Measurements from ENCODE around the gene TSHZ2. TPM values are rescaled to one million over a fixed set of nuclear protein-coding genes. Genes with fewer than 3 reads are reported as not detected.

Gene TSHZ2
- total RNA-seq, 4 donors from 2014 or later, result 4.0 to 57.8 (median 10.3) TPM

DNA sequence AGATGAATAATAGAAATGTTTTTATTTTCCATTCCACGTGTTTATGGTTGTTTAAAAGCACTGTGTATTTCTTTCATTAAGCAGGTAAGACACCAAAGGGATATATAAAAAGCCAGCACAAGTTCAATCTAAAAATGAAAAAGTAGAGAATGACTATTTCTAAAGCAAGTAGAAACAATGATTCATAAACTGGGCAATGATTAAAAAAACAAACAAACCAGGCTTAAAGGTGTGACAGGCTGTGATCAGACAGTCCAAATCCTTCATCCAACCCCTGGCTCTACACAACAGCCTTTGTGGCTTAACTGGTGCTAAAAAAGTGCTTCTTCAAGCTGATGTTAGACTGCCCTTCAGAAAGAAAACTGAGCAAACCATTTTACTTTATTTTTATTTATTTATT is 45.7 kb upstream of the TSHZ2 start:
- H3K9me3 ChIP-seq, result no peaks in the 10 kb centered on the region
- H3K27me3 ChIP-seq, result no peaks in the 10 kb centered on the region
- H3K27ac ChIP-seq, result no peak overlapping the region
- TF ChIP-seq, protein P1, sequence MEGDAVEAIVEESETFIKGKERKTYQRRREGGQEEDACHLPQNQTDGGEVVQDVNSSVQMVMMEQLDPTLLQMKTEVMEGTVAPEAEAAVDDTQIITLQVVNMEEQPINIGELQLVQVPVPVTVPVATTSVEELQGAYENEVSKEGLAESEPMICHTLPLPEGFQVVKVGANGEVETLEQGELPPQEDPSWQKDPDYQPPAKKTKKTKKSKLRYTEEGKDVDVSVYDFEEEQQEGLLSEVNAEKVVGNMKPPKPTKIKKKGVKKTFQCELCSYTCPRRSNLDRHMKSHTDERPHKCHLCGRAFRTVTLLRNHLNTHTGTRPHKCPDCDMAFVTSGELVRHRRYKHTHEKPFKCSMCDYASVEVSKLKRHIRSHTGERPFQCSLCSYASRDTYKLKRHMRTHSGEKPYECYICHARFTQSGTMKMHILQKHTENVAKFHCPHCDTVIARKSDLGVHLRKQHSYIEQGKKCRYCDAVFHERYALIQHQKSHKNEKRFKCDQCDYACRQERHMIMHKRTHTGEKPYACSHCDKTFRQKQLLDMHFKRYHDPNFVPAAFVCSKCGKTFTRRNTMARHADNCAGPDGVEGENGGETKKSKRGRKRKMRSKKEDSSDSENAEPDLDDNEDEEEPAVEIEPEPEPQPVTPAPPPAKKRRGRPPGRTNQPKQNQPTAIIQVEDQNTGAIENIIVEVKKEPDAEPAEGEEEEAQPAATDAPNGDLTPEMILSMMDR (IDR thresholded peaks at IDR 0.05), result no peak
- TF ChIP-seq POLR2A (IDR thresholded peaks at IDR 0.05), result no peak
- H3K4me1 ChIP-seq, result no peaks in the 10 kb centered on the region
- H3K36me3 ChIP-seq, result no peaks in the 10 kb centered on the region
- DNase-seq, result no peak
- no peak overlapping the region for H3K4me3 ChIP-seq

DNA sequence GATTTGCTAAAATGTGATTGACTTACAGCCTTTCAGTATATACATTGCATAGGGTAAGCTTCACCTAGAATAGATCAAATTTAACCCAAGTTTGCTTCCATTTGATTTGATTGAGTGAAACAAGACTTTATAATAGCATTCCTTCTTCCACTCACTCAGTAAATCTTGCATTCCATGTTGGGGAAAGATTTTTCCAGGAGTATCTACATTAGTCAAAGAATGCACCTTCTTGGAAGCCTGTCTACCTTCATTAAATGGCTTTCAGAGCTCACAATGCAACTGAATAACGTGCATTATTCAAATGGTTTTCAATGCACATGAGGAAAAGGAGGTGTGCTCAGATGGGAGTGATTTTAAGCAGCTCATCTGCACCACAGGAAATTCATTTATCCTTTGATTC is 38.3 kb upstream of the TSHZ2 start:
- DNase-seq, result no peak
- Histone ChIP-seq H3K9me3 (no peaks in the 10 kb centered on the region), H3K27ac (no peak overlapping the region), H3K36me3 (no peaks in the 10 kb centered on the region), H3K4me1 (no peaks in the 10 kb centered on the region), H3K4me3 (no peak overlapping the region), H3K27me3 (no peaks in the 10 kb centered on the region)
- TF ChIP-seq, protein P1 (IDR thresholded peaks at IDR 0.05), result no peak
- TF ChIP-seq POLR2A (IDR thresholded peaks at IDR 0.05), result no peak

DNA sequence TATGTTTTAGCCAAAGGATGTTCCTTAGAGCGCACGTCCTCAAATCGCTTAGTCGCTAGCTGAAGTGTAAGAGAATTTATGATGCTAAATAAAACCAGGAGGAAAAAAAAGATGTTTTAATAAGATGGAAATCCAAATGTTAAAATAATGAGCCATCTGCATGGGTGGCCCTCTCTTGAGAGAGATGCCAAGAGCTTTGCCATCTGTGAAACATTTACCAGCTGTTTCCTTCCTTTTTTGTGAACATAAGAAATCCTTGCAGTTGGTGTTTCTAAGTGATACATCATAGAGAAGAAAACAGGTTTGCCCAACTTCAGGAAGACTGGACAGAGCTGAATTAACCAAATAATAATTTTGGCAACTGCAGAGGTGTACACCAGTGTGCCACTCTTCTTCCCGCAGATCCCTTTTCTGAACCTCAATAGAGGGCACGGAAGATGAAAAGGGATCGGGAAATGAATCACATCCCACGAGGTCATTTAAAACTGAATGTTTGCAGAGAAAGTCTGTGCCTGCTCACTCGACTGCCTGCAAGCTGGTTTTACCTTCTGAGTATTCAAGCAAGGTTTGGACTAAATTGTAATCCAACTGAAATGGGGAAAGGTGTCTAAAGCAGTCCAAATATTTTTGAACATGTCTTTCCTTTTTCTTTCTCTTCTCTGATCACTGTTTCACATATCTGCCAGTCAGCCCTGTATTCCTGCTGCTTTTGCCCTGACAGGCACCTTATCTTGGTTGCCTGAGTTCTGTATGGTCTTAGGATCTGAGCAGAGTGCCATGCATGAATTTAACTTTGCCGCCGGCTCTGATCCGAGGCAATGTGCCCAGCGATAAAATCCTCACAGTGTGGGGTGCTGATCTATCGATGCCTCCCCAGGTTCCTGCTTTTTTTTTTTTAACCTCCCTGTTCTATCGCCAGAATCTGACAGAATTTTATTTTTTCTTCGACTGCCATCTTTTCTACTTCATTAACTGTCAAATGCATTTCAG is 35.5 kb upstream of the TSHZ2 start:
- Histone ChIP-seq H3K4me1 (no peaks in the 10 kb centered on the region), H3K36me3 (no peaks in the 10 kb centered on the region), H3K9me3 (no peaks in the 10 kb centered on the region), H3K4me3 (no peak overlapping the region), H3K27ac (no peak overlapping the region), H3K27me3 (no peaks in the 10 kb centered on the region)
- no peak for DNase-seq
- TF ChIP-seq, protein P1 (IDR thresholded peaks at IDR 0.05), result no peak
- no peak for TF ChIP-seq POLR2A (IDR thresholded peaks at IDR 0.05)

DNA sequence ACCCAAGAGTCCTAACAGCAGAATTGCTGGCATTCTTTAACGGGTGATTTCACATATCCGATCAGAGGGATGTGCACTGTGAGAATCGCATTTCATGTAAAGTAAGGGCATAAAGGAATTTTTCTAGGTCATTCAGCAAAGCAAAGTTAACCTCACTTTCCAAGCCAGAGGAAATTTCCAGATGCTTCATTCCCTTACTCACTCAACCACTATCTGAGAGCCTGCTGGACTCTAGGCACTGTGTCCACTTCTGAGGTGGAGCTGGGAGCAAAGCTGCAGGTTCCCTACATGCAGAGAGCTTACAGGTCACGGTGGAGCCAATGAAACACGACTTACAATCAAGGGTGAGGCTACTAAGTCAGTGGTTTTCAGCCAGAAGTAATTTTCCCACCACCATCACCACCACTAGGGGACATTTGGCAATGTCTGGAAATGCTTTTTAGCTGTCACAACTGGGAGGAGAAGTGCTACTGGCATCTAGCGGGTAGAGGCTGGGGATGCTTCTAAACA is 34.5 kb upstream of the TSHZ2 start:
- TF ChIP-seq POLR2A (IDR thresholded peaks at IDR 0.05), result no peak
- TF ChIP-seq, protein P1 (IDR thresholded peaks at IDR 0.05), result no peak
- H3K4me3 ChIP-seq, result no peak overlapping the region

DNA sequence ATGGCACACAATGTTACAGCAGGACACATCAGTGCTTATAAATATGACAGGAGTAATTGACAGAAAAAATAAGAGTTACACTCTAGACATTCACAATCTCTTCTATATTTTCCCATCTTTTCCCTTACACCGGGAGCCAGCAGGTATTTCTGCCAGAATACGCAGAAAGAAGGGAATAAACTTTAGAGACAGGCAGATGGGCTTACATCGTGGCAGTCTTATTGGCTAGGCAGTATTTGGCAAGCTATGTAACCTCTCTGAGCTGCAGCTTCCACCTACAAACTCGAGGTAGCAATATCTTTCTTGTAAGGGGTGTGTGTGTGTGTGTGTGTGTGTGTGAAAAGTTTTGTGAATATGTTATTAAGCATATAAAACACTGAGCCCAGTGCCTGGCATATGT is 33.0 kb upstream of the TSHZ2 start:
- Histone ChIP-seq H3K27me3 (no peaks in the 10 kb centered on the region), H3K36me3 (no peaks in the 10 kb centered on the region), H3K4me3 (no peak overlapping the region), H3K9me3 (no peaks in the 10 kb centered on the region), H3K4me1 (no peaks in the 10 kb centered on the region), H3K27ac (no peak overlapping the region)
- TF ChIP-seq POLR2A (IDR thresholded peaks at IDR 0.05), result no peak
- TF ChIP-seq, protein P1 (IDR thresholded peaks at IDR 0.05), result no peak
- DNase-seq, result no peak

More for the DNA sequence above, 34.5 kb upstream of the TSHZ2 start:
- no peaks in the 10 kb centered on the region for H3K36me3 ChIP-seq
- H3K27ac ChIP-seq, result no peak overlapping the region
- no peaks in the 10 kb centered on the region for H3K27me3 ChIP-seq
- no peak for DNase-seq
- no peaks in the 10 kb centered on the region for H3K4me1 ChIP-seq
- H3K9me3 ChIP-seq, result no peaks in the 10 kb centered on the region
